Endothelial cell of umbilical vein (primary cell): ENCODE measurements around the gene FGFR1OP2. TPM values are rescaled to one million over a fixed set of nuclear protein-coding genes. Genes with fewer than 3 reads are reported as not detected.

Experiments used
- BruUV-seq: library from RNA; stranded (reverse); fragments of 400-500 nt; replicated peaks from 2 replicates; lab custom pipeline; 2021; lab: Mats Ljungman, UMichigan
- CTCF ChIA-PET: fragments of 300-600, 350-600 bp; sonication (Branson Sonifier 250); formaldehyde crosslinking; loops from one replicate; lab custom pipeline; 2021; ENCODE audit warnings: antibody characterized with exemption, inconsistent platforms; lab: Charles Lee
- POLR2A ChIA-PET: fragments of 300-600, 350-600 bp; sonication (Branson Sonifier 250); formaldehyde crosslinking; loops from one replicate; lab custom pipeline; 2021; ENCODE audit warnings: antibody characterized with exemption, inconsistent platforms; lab: Charles Lee
- DNase-seq: peaks from one replicate; pipeline ENCODE4 v3.0.0-alpha.2; 2011; ENCODE audit warnings: low read depth, low spot score
- FAIRE-seq: peaks from 2 replicates; lab custom pipeline; 2011; peaks lifted over from hg19 to GRCh38; lab: Jason Lieb, UNC
- H2AFZ ChIP-seq: 2 replicates; pipeline ENCODE4 v1.6.0; 2012; ENCODE audit warnings: low read depth, low read length, control low read depth, inconsistent platforms
- H3K27ac ChIP-seq: 2 replicates; pipeline ENCODE4 v1.5.1; 2011; ENCODE audit warnings: low read depth, mild to moderate bottlenecking, control low read depth, low read length, moderate library complexity; ENCODE audit not compliant: insufficient read depth
- H3K27me3 ChIP-seq, 2 experiments: 2 replicates each; pipeline versions ENCODE4 v1.6.0 to v1.6.1; 2011; ENCODE audit warnings: low read length in 2 of 2, mixed read lengths in 1 of 2; ENCODE audit not compliant: control insufficient read depth in 2 of 2, insufficient read depth in 2 of 2
- H3K36me3 ChIP-seq, 2 experiments: 2 replicates in 1 of 2; 3 replicates in 1 of 2; pipeline ENCODE4 v1.5.1; 2011; ENCODE audit warnings: low read length in 2 of 2, mild to moderate bottlenecking in 1 of 2, moderate library complexity in 1 of 2; ENCODE audit not compliant: control insufficient read depth in 2 of 2, insufficient read depth in 2 of 2; ENCODE audit errors: extremely low read depth in 1 of 2
- H3K4me1 ChIP-seq: 3 replicates; pipeline ENCODE4 v1.5.1; 2011; ENCODE audit warnings: mild to moderate bottlenecking, low read length; ENCODE audit not compliant: control insufficient read depth, insufficient read depth; ENCODE audit errors: extremely low read depth
- H3K4me2 ChIP-seq: 2 replicates; pipeline ENCODE4 v1.6.1; 2011; ENCODE audit warnings: low read length, control low read depth, mixed read lengths; ENCODE audit not compliant: insufficient read depth
- H3K4me3 ChIP-seq, 3 experiments: fragments of 200-600 bp in 1 of 3; sonication (generic), shearing (Covaris generic) in 1 of 3; replicated peaks in 1 of 3; 2 replicates each; pipeline ENCODE4 v1.5.1; 2011 to 2016; ENCODE audit warnings: control low read depth in 3 of 3, low read length in 3 of 3, mild to moderate bottlenecking in 2 of 3, inconsistent platforms in 1 of 3, low read depth in 1 of 3, moderate library complexity in 1 of 3; ENCODE audit not compliant: insufficient read depth in 1 of 3
- H3K79me2 ChIP-seq: 2 replicates; pipeline ENCODE4 v1.6.0; 2012; ENCODE audit warnings: low read length, inconsistent platforms; ENCODE audit not compliant: control insufficient read depth, insufficient read depth
- H3K9ac ChIP-seq: replicated peaks from 2 replicates; pipeline ENCODE3; 2011; ENCODE audit warnings: low read length, control low read depth; ENCODE audit not compliant: insufficient read depth; ENCODE audit errors: extremely low read depth
- H3K9me1 ChIP-seq: replicated peaks from 3 replicates; pipeline ENCODE4 v1.6.0; 2011; ENCODE audit warnings: mild to moderate bottlenecking, low read length; ENCODE audit not compliant: control insufficient read depth, insufficient read depth; ENCODE audit errors: extremely low read depth
- H3K9me3 ChIP-seq: replicated peaks from 2 replicates; pipeline ENCODE4 v1.5.1; 2012; ENCODE audit warnings: low read length, inconsistent platforms; ENCODE audit not compliant: control insufficient read depth, insufficient read depth
- H4K20me1 ChIP-seq: replicated peaks from 2 replicates; pipeline ENCODE3; 2011; ENCODE audit warnings: mild to moderate bottlenecking, low read length; ENCODE audit not compliant: control insufficient read depth, insufficient read depth; ENCODE audit errors: extremely low read depth
- CTCF ChIP-seq, 2 donors: IDR thresholded peaks; 1 replicate in 1 of 2; 2 replicates in 1 of 2; pipeline ENCODE4 v1.5.1; 2011; ENCODE audit warnings: low read length in 2 of 2, mild to moderate bottlenecking in 2 of 2, moderate library complexity in 2 of 2, control low read depth in 1 of 2, inconsistent platforms in 1 of 2, low read depth in 1 of 2; ENCODE audit not compliant: insufficient read depth in 1 of 2; ENCODE audit errors: extremely low read depth in 1 of 2
- EZH2 ChIP-seq: IDR thresholded peaks from 2 replicates; pipeline ENCODE4 v1.6.1; 2012; ENCODE audit warnings: borderline replicate concordance, low read depth, mild to moderate bottlenecking, moderate library complexity, low read length, inconsistent platforms; ENCODE audit not compliant: severe bottlenecking
- FOS ChIP-seq: IDR thresholded peaks from 2 replicates; pipeline ENCODE4 v1.6.1; 2011; ENCODE audit warnings: mild to moderate bottlenecking, low read length, moderate library complexity, borderline replicate concordance; ENCODE audit not compliant: insufficient read depth
- GATA2 ChIP-seq: IDR thresholded peaks from 2 replicates; pipeline ENCODE4 v1.7.0; 2011; ENCODE audit warnings: low read depth, mild to moderate bottlenecking, moderate library complexity, mixed read lengths, low read length; ENCODE audit not compliant: insufficient read length, insufficient read depth
- JUN ChIP-seq: IDR thresholded peaks from 2 replicates; pipeline ENCODE4 v1.6.1; 2011; ENCODE audit warnings: borderline replicate concordance, low read depth; ENCODE audit not compliant: insufficient read length, insufficient read depth
- MAX ChIP-seq: IDR thresholded peaks from 2 replicates; pipeline ENCODE4 v1.6.1; 2011; ENCODE audit not compliant: insufficient read depth, insufficient read length
- MYC ChIP-seq: IDR thresholded peaks from one replicate; pipeline ENCODE4 v1.6.1; 2011; ENCODE audit warnings: mild to moderate bottlenecking, low read depth, low read length
- POLR2A ChIP-seq: IDR thresholded peaks from 2 replicates; pipeline ENCODE4 v1.6.1; 2012; ENCODE audit warnings: low read depth, mild to moderate bottlenecking, control low read depth, low read length
- POLR2AphosphoS5 ChIP-seq: IDR thresholded peaks from 2 replicates; pipeline ENCODE4 v1.6.1; 2012; ENCODE audit warnings: low read depth, mild to moderate bottlenecking, control low read depth, low read length, moderate library complexity; ENCODE audit not compliant: insufficient read depth
- dilution Hi-C: fragments of 300-500 bp; cut with MboI; formaldehyde crosslinking; loops from one replicate; pipeline ENCODE4 v1.15.0; 2019; ENCODE audit warnings: low sequenced_read_pairs; ENCODE audit not compliant: extremely low pct_ligation_motif_present
- intact Hi-C: fragments of 100-400 bp; cut with micrococcal nuclease; formaldehyde crosslinking; loops from one replicate; pipeline ENCODE4 v1.10.0; 2022
- polyA plus RNA-seq, 4 experiments: library from polyadenylated mRNA; depleted of rRNA in 3 of 4; stranded (reverse) in 3 of 4; unstranded in 1 of 4; fragments of >200 nt; gene quantifications; 2 replicates each; pipeline versions ENCODE4 v1.2.1 to v1.2.3, GENCODE V29; 2011 to 2012; ENCODE audit warnings: missing spikeins in 1 of 4
- total RNA-seq: library from RNA; stranded (reverse); gene quantifications from 2 replicates; pipeline ENCODE4 v1.2.3, GENCODE V29; 2021

Gene FGFR1OP2
- total and polyA plus RNA-seq, 2 donors (not counting 3 experiments of a cell fraction or from before 2014, with no cell fraction given), result 22.7 to 49.3 TPM

GRCh38 chr12:26921886-26922285 lies 16.4 kb upstream of the FGFR1OP2 start:
- Histone ChIP-seq H3K27me3 (no peaks in the 10 kb centered on the region), H3K4me2 (no peak overlapping the region), H3K27ac (no peak overlapping the region), H3K9ac (no peak overlapping the region), H3K4me1 (no peaks in the 10 kb centered on the region), H2AFZ (no peak overlapping the region), H3K4me3 (no peak overlapping the region), H3K9me3 (no peaks in the 10 kb centered on the region), H3K9me1 (no peaks in the 10 kb centered on the region), H3K36me3 (peaks cover under 1 to 2% of the 10 kb centered on the region in 2 experiments), H3K79me2 (no peaks in the 10 kb centered on the region), H4K20me1 (no peaks in the 10 kb centered on the region)
- no TSS peak for BruUV-seq
- POLR2A ChIA-PET, result no interaction called here
- FAIRE-seq (no peak), DNase-seq (no peak)
- CTCF ChIA-PET, result no interaction called here
- dilution Hi-C loops, result no loop called here
- intact Hi-C loops, result no loop called here
- no peak for TF ChIP-seq POLR2A
- no peak for TF ChIP-seq MYC
- TF ChIP-seq MAX, result no peak

- H2AFZ ChIP-seq, result no peak overlapping the region
- no peaks in the 10 kb centered on the region for H4K20me1 ChIP-seq
- intact Hi-C loops, result no loop called here
- no TSS peak for BruUV-seq
- DNase-seq (no peak), FAIRE-seq (no peak)
- no peak overlapping the region for H3K27ac ChIP-seq
- TF ChIP-seq POLR2A, result no peak
- TF ChIP-seq FOS, result no peak
- no peak for TF ChIP-seq JUN
- TF ChIP-seq EZH2, result no peak
- TF ChIP-seq MAX, result no peak
- TF ChIP-seq GATA2, result no peak
- no peak for TF ChIP-seq POLR2AphosphoS5
- no peak for TF ChIP-seq MYC
- TF ChIP-seq CTCF (IDR thresholded peaks at IDR 0.05; ENCODE audit: extremely low read depth in 1 of 2, insufficient read depth in 1 of 2, low read depth in 1 of 2, low read length in 2 of 2), result no peak
- peaks cover 18% of the 10 kb centered on the region for H3K79me2 ChIP-seq
- no peak overlapping the region for H3K4me3 ChIP-seq
- no peak overlapping the region for H3K9ac ChIP-seq
- dilution Hi-C loops, result no loop called here
- no peaks in the 10 kb centered on the region for H3K4me1 ChIP-seq
- H3K36me3 ChIP-seq, result peaks cover 3 to 13% of the 10 kb centered on the region in 2 experiments
- ChIA-PET CTCF (no interaction called here), POLR2A (no interaction called here)
- no peaks in the 10 kb centered on the region for H3K27me3 ChIP-seq
- no peaks in the 10 kb centered on the region for H3K9me3 ChIP-seq
- H3K4me2 ChIP-seq, result no peak overlapping the region
- no peaks in the 10 kb centered on the region for H3K9me1 ChIP-seq
These were observed 9.6 kb upstream of the FGFR1OP2 start for GRCh38 chr12:26928661-26929060.
